Stimulated activated CD4-positive, alpha-beta T cell treated with anti-CD3 and anti-CD28 coated beads, Interleukin-2, amount 100 ng/mL, for 48 hours (primary cell): ENCODE data around the gene MAML3.

ENCODE experiments used
- DNase-seq, 2 donors: peaks; one replicate each; pipeline ENCODE4 v3.0.0-alpha.2; 2020

Gene MAML3

GRCh38 chr4:139915037-139915436, 238.9 kb downstream of the MAML3 start:
- no peak for DNase-seq

GRCh38 chr4:139913995-139914598, 239.9 kb downstream of the MAML3 start:
- no peak for DNase-seq

GRCh38 chr4:139913398-139913990, 240.5 kb downstream of the MAML3 start:
- DNase-seq = no peak

GRCh38 chr4:139912445-139912844, 241.5 kb downstream of the MAML3 start:
- DNase-seq = no peak

- DNase-seq = no peak
These were observed 243.9 kb downstream of the MAML3 start for GRCh38 chr4:139910106-139910505.

GRCh38 chr4:139908636-139909437, 245.1 kb downstream of the MAML3 start:
- DNase-seq = no peak

GRCh38 chr4:139907001-139907809, 246.8 kb downstream of the MAML3 start:
- no peak for DNase-seq

GRCh38 chr4:139905489-139905888, 248.5 kb downstream of the MAML3 start:
- DNase-seq = no peak

GRCh38 chr4:139904406-139904805, 249.6 kb downstream of the MAML3 start:
- DNase-seq = no peak

- DNase-seq = no peak
These were observed 250.1 kb downstream of the MAML3 start for GRCh38 chr4:139903845-139904244.

GRCh38 chr4:139902321-139903320, 251.4 kb downstream of the MAML3 start:
- DNase-seq = no peak

GRCh38 chr4:139901531-139902320, 252.3 kb downstream of the MAML3 start:
- DNase-seq = no peak

GRCh38 chr4:139900964-139901376, 253.0 kb downstream of the MAML3 start:
- no peak for DNase-seq

- no peak for DNase-seq
These were observed 254.6 kb downstream of the MAML3 start for GRCh38 chr4:139899346-139899745.

GRCh38 chr4:139898293-139898692, 255.7 kb downstream of the MAML3 start:
- no peak for DNase-seq

GRCh38 chr4:139896091-139896604, 257.8 kb downstream of the MAML3 start:
- DNase-seq = no peak

- DNase-seq = no peak
These were observed 260.2 kb downstream of the MAML3 start for GRCh38 chr4:139893801-139894200.

- no peak for DNase-seq
These were observed 260.8 kb downstream of the MAML3 start for GRCh38 chr4:139892973-139893736.

GRCh38 chr4:139890816-139891215, 263.2 kb downstream of the MAML3 start:
- no peak for DNase-seq

- DNase-seq = no peak
These were observed 264.1 kb downstream of the MAML3 start for GRCh38 chr4:139889901-139890300.
